SW 1271 (cell line): ENCODE data around the gene PPP3R2.
"Not testable (repeated sequence)": the region's sequence is repeated elsewhere in the genome, so short reads cannot be mapped to it uniquely, and the experiment has no call there.

Source experiments
- DNase-seq, 2 experiments: peaks; one replicate each; lab custom pipeline; 2025; lab: John Stamatoyannopoulos, UW

Gene PPP3R2

DNA sequence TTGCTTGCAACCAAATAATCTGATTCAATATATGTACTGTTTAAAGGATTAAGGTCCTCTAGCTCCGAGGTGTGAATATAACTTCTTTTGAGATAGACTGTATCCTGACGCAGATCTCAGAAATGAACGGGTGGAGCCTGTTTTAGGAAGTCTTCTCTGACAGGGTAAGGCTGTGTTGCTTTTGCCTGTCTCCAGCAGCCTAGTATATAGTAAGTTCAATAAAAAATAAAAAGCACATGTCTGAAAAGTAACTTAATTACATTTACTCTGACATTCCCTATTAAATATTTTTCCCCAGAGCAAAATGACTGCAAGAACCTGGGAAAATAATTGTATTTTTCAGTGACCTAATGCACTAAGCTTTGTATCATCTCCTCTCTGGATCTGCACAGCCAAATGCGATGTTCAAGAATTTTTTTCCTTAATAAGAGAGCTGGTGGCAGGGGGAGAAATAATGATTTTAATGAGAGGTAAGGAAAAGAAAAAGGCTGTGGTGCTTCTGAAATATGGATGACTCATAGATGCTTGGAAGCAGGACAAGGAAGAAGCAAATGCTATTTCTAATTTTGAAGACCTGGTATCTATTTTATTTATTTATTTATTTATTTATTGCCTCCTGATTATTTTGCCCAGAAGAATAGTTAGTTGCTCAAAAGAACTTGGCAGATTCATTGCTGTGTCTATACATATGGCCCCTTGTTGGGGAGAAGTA lies 7.3 kb downstream of the PPP3R2 start:
- no peak for DNase-seq

DNA sequence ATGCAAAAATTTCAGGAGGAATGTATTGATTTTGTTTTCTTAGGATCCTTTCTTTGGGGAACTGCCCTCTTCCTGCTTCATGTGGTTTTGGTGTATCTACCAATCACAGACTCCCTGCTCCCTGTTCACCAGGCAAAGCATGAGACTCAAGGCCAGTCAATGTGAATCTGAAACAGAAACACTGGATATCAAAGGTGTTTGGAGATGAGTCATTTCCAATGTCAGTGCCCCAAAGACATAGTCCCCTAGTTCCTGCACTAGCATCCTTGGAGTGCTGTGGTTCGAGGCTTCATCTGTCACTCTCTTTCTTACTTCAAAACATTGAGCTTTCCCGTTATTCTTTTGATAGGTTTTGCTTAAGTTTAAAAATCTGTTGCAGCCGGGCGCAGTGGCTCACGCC lies 8.1 kb downstream of the PPP3R2 start:
- no peak for DNase-seq

DNA sequence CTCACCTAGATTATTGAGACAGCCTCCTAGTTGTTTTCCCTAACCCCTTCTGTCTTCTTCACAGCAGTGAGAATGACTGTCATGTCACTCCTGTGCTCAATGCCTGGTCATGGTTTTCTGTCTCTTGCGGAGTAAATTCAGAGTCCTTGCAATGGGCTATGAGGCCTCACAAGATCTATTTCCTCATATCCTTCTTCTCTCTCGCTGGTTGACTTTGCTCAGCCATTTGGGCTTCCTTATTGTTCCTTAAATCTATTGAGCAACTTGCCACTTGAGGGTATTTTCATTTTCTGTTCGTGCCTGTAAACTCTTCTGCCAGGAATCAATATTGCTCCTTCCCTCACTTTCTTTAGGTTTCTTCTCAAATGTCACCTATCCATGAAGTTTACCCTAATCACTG lies 9.0 kb downstream of the PPP3R2 start:
- no peak for DNase-seq

DNA sequence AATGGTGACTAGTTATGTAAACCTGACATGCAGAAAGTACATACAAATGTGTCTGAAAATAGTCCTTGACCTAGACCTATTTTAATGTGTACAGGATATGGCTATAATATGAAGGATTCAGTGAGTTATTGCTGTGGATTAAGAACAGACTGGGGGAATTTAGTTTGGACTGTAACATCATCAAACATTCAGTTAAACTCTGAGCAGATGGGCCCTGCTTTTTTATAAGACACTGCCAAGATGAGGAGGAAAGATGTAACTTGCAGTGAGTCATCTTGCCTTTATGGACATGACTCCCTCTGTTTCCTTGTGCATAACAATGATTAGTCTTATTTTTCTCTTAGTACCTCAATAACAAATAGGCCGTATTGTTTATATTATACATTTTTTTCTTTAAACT lies 12.2 kb downstream of the PPP3R2 start:
- no peak for DNase-seq

DNA sequence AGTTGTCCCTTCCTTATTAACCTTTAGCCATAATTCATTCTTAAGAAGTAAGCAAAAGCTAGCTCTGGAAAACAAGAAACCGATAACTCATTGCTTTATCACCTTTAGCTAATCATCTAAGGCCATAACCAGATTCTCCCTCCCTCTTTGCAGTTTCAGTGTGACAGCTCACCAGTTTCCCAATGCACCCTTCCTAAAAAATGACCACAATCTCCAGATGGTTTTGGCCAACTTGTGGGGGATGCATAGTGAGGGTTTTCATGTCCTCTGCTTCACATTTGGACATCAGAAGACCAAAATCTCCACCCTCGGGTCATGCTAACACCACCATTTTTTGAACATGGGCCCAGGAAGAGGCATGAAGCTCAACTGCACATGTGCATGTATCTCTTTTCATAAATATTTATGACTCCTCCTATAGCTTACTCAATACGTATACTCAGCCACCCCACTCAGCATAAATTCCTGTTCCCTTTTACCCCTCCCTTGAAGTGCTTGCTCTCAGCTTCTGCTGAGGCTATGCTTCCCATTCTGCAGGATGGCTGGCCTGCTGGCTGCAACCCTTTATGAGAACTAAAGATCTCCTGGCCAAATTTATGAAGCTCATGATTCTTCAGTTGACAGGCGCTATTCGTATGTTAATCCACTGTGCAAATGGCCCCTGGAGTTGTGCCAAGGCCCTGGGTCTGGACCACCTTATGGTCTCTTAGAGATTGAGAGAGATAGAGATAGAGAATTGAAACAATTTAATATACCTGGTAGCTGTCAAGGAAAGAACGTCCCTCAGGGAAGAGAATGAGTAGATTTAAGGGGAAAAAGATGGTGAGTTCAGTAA lies 14.8 kb downstream of the PPP3R2 start:
- no peak for DNase-seq

DNA sequence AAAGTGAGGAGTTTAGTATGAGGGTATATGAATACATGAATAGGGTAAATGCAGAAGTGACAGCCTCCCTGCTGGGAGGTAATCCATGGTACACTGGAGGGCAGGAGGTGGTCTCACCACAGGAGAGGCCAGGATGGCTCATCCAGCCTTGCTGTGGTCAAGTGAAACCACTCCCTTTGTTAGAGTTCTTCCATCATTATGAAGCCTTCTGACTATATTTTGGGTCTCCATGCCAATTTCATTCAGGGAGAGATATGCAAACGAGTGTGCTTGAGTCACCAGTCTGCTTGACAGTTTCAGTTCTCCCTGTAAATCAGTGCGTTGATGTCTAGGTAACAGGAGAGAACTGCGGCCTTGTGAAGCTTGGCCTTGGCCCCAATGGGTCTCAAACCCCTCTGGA lies 16.4 kb downstream of the PPP3R2 start:
- DNase-seq, result no peak

DNA sequence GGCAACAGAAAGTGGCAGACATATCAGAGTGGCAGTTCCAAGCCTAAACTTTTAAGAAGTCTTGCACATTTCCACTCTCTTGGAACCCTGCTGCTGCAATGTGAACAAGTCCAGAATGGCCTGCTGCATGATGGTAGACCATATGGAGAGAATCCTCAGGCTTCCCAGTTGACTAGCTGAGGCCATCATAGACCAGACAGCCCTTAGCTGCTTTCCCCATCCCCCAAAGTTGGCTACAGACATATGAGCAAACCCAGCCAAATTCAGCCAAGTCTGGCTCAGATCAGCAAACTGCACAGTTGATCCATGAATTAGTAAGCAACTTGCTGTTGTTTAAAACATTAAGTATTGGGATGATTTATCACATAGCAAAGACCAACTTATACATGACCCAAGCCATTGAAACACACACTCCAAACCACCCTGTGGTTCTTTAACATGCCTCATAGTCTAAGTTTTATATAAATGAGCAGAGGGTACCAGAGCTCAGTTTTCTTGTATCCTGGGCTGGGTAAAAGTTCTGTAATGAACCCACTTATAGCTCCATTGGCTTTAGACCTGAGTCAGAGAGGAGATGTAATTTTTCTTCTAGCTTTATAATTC lies 19.9 kb downstream of the PPP3R2 start:
- DNase-seq, result no peak

DNA sequence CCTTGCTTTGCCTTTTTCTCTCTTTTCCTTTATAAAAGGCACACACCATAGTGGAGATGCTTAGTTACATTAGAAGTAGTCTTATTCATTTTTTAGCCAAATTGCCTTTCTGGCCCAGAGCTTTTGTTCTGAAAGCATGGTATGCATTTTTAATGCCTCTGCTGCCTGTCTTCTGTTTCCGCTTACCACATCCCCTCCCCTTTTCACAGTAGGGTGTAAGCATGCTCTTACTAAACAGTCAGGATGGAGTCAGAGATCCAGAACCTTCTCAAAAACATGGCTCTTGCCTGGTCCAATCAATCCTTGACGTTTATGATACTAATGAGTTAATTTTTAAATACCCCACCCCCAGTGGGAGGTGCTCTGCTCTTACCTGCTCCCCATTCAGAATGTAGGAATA lies 22.5 kb downstream of the PPP3R2 start:
- no peak for DNase-seq

DNA sequence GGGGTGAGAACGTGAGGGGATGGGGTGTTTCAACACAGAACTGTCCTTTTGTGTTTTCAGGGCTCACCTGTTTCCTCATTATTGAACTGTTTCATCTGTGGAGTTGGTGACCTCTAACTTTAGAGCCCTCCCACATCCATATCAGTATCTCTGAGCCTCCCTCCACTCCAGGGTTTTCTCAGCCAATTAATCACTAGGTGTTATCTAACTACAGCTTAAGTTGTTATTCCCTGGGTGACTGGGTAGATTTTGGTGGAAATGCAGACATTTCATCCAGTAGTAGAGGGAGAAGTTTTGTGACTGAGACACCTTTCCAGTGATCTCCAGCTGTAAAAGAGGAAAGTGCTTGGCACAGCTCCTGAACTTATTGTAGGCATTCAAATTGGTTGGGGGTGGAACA lies 23.7 kb downstream of the PPP3R2 start:
- no peak for DNase-seq

DNA sequence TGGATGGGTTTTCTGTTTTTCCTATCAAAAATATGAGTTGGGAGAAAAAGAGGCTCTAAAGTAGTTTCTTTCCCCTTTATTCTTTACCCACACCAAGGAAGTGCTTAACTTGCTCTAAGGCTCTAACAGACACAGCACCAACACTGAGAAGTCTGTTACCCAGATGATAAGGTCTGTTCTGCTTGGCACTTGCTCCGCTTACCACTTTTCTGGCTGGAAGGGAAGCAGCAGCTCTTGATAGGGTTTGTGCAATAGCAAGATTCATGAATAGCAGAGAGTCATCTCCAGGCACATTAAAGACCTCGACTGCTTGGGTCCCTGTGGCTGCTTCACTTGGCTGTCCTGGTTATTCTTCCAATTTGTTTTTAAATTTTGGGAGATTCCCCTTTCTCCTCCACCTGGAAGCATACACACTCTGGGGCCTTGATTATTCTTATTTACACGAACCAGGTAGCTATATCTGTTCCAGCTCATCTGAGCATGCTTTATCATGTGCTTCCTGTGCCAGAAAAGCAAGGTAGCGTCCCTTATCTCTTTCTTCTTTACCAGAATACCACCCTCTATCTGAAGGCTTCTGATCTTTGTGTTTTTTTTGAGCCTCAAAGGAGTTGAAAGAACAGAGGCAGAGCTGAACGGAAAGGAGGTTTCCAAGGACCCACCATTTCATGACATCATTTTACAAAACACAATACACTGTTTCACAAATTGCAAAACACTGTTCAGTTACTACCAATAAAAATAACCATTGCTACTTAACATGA lies 24.8 kb downstream of the PPP3R2 start:
- no peak for DNase-seq

DNA sequence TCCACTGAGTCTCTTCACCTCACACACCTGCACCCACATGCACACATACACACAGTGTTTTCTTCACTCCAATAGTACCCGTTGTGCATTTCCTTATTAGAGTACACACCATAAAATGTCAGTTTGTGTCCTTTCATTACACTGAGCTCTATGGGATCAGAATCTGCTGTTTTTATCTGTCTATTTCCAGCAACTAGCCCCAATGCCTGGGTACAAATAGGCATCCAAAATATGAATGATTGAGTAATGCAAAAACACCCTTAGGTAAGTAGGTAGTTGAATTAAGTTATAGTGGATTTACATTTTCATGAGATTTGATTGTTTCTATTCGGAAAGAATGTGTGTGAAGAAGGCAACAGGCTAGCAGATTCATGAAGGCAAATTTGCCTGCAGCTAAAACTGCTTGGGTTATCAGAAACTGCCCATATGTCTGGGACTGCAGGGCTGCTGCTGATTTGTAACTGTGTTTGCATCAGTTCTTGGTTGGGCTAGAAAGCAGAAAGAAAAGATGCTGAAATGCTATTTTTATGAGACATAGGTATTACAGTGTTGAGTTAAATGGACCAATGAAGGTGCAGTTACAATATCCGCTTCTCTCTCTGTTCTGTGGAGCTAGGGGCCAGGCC lies 26.9 kb downstream of the PPP3R2 start:
- DNase-seq, result no peak

DNA sequence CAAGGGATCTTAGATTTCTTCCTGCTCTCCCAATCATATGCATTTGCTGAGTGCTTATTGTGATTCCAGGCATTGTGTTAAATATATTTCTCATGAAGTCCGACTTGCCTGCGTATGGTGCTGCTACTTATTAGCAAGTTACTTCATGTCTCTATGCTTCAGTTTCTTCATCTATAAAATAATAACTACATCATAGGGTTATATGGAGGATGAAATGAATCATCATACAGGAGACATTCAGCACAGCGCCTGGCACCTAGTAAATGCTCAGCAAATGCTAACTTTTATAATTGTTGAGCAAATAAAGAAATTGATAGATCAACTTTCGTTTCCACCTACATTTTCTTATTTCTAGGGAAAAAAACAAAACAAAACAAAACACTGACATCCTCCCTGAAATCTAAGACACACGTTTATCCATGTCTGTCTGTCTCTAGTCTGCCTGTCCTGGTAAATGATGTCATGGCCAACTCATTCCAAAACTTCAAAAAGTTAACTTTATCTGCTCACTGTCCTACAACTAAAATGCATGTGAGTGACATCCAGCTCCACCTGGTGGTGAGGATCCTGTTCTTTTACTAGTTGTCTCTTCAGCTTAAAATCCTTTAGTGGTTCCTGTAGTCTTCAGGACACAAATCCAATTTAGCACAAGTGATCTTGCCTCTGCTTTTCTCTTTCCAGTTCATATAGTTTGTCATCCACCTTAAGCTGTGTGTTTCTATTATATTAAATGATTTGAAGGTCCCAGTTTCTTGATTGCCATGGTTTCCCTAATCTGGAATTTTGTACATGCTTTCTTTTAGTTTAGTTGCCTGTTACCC lies 27.7 kb downstream of the PPP3R2 start:
- peak in 1 of 2 experiments; percentile 48 for DNase-seq

DNA sequence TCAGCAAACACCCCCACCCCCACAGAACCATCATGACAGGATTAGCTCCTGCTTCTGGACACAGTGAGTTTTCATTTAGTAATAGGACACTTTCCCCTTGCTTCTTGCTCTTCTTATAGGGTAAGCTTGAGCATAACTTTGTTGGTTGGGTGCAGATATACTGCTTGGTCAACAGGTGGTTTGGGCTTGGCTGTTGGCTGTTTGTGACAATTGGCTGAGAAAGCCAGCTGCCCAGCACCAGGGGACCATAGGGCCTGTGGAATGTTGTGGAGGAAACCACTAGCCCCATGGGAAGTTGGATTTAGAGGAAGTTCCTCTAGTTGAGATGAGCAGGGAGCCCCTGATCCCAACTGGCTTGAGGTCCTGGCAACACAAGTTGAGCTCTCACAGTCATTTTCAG lies 30.5 kb downstream of the PPP3R2 start:
- no peak for DNase-seq

DNA sequence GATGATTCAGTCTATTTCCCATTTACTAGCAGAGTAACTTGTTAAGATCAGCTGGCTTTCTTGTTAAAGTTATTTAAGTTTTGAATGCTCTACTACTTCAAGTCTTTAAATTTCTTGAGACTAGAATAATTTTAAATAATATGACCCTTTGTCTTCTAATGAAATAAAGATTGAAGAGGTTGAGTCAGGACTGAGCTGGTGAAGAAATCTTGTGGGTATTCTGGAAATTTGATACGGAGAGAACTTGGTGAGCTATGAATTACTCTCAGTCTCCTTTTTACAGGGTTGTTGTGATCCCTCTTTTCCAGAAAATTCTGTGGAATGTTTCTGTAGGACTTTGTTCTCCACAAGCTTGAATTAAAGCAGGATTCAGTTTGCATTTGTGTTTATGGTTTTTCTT lies 31.8 kb downstream of the PPP3R2 start:
- DNase-seq, result no peak

DNA sequence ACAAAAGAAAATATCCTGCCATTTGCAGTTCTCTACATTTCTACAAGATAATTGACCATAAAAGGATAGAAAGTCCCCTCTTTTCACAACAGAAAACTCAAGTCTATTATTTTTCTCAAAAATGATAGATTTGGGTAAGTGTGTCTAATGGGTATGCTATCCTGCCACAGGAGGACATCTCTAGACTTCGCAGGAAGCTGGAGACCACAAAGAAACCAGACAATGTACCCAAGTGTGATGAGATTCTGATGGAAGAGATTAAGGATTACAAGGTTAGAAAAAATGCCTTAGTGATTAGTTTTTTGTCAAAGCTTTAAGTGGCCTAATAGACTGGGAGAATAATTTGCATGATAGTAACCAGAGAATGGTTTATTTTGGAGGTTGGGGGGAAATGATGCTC lies 33.0 kb downstream of the PPP3R2 start:
- no peak for DNase-seq

DNA sequence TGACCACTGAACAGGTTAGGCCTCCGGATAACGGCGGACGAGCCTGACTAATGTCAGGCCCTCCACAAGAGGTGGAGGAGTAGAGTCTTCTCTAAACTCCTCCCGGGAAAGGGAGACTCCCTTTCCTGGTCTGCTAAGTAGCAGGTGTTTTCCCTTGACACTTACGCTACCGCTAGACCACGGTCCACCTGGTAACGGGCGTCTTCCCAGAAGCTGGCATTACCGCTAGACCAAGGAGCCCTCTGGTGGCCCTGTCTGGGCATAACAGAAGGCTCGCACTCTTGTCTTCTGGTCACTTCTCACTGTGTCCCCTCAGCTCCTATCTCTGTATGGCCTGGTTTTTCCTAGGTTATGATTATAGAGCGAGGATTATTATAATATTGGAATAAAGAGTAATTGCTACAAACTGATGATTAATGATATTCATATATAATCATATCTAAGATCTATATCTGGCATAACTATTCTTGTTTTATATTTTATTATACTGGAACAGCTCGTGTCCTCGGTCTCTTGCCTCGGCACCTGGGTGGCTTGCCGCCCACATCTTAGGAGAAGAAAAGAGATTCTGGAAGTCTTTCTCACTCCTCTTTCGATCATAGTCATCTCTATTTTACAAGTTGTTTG lies 45.2 kb downstream of the PPP3R2 start:
- DNase-seq, result not testable (repeated sequence)

DNA sequence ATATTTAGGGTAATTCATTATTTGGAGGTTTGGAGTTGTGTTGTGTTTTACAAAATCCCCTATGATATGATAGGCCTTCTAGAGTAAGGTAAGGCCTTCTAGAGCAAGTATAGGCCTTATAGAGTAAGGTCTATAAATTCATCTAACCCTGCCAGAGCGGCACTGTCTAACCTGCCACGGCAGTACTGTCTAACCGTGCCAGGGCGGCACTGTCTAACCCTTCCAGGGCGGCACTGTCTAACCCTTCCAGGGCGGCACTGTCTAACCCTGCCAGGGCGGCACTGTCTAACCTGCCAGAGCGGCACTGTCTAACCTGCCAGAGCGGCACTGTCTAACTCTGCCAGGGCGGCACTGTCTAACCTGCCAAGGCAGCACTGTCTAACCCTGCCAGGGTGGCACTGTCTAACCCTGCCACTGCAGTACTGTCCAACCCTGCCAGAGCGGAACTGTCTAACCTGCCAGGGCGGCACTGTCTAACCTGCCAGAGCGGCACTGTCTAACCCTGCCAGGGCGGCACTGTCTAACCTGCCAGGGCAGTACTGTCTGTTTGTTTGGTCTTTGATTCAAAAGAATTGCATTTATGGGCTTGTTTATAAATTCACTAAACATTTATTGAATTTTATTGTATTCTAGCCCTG lies 51.6 kb downstream of the PPP3R2 start:
- DNase-seq, result no peak
